NT2/D1 (cell line): ENCODE measurements around the gene ASMT.

Source experiments
- DNase-seq: peaks from one replicate; pipeline ENCODE4 v3.0.0-alpha.2; 2011; ENCODE audit warnings: low read depth, low spot score
- H3K27me3 ChIP-seq: 2 replicates; pipeline ENCODE4 v1.6.0; 2011; ENCODE audit warnings: mild to moderate bottlenecking; ENCODE audit not compliant: insufficient read length, insufficient read depth
- H3K36me3 ChIP-seq: 2 replicates; pipeline ENCODE4 v1.6.1; 2011; ENCODE audit warnings: mild to moderate bottlenecking, low read length, mixed read lengths; ENCODE audit not compliant: insufficient read depth, insufficient read length
- H3K4me1 ChIP-seq: 2 replicates; pipeline ENCODE4 v1.5.1; 2011; ENCODE audit not compliant: insufficient read depth, insufficient read length
- H3K4me3 ChIP-seq: 2 replicates; pipeline ENCODE4 v1.5.1; 2011; ENCODE audit warnings: low read depth; ENCODE audit not compliant: insufficient read length
- H3K9ac ChIP-seq: 2 replicates; pipeline ENCODE4 v1.6.0; 2011; ENCODE audit warnings: low read depth; ENCODE audit not compliant: insufficient read length
- H3K9me3 ChIP-seq: 2 replicates; pipeline ENCODE4 v1.5.1; 2011; ENCODE audit warnings: mild to moderate bottlenecking, low read length; ENCODE audit not compliant: insufficient read depth
- SUZ12 ChIP-seq: IDR thresholded peaks from 2 replicates; pipeline ENCODE4 v1.6.1; 2011; ENCODE audit not compliant: insufficient read length, insufficient read depth; ENCODE audit errors: extremely low read depth
- YY1 ChIP-seq: IDR thresholded peaks from 2 replicates; pipeline ENCODE4 v1.6.1; 2011; ENCODE audit not compliant: insufficient read length, insufficient read depth
- ZNF274 ChIP-seq: IDR thresholded peaks from 2 replicates; pipeline ENCODE4 v1.6.1; 2011; ENCODE audit warnings: mild to moderate bottlenecking, low read depth, low read length

ASMT gene

DNA sequence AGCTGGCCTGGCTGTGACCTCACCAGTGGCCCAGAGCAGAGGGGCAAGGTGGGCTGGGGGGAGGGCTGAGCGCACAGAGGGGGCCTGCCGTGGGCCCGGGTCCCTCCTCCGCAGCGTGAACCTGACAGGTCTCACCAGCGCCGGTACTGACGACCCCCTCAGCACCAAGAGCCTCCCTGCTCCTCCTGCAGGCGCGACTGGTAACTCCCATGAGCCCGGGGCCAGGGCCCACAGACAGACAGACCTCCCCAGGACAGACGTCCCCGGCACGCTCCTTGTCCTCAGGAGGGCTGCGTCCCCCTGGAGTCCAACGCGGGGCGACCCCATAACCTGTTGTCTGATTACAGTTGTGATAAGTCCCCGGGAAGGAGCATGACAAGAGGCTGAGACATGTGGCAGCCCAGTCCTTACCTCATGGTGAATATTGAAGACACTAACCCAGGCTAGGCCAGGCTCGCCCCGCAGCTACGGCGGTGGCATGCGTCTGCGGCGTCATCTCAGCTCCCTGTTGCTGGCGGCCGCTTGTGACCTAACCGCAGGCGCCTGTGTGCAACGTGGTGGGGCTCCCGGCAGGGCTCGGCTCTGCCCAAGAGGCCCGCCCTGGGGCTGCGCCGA, 15.0 kb upstream of the ASMT start:
- Histone ChIP-seq H3K4me3 (no peak overlapping the region), H3K4me1 (peaks cover 12% of the 10 kb centered on the region), H3K9me3 (no peaks in the 10 kb centered on the region), H3K27me3 (no peaks in the 10 kb centered on the region), H3K9ac (no peak overlapping the region), H3K36me3 (peaks cover 86% of the 10 kb centered on the region)
- no peak for TF ChIP-seq ZNF274
- no peak for TF ChIP-seq YY1
- TF ChIP-seq SUZ12, result no peak
- DNase-seq, result no peak

DNA sequence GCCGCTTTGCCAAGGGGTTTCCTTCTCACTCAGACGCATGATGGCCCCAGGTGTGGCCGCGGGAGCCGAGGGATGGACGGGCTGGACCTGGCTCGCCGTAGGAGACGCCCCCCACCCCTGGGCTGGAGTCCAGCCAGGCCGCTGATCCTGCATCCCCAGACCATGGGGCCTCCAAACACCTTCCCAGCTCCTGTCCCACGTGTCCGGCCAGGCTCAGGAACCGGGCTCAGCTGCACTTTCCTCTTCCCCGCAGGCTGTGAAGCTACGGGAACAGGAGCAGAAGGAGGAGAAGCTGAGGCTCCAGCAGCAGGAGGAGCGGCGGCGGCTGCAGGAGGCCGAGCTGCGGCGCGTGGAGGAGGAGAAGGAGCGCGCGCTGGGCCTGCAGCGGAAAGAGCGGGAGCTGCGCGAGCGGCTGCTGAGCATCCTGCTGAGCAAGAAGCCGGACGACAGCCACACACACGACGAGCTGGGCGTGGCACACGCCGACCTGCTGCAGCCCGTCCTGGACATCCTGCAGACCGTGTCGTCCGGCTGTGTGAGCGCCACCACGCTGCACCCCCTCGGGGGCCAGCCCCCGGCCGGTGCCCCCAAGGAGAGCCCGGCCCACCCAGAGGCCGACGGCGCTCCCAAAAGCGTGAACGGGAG, 14.3 kb upstream of the ASMT start:
- peaks cover 80% of the 10 kb centered on the region for H3K36me3 ChIP-seq
- H3K9ac ChIP-seq, result no peak overlapping the region
- H3K4me3 ChIP-seq, result no peak overlapping the region
- TF ChIP-seq SUZ12, result no peak
- no peak for TF ChIP-seq YY1
- no peak for TF ChIP-seq ZNF274
- DNase-seq, result no peak
- H3K4me1 ChIP-seq, result peaks cover 8% of the 10 kb centered on the region
- no peaks in the 10 kb centered on the region for H3K9me3 ChIP-seq
- no peaks in the 10 kb centered on the region for H3K27me3 ChIP-seq

DNA sequence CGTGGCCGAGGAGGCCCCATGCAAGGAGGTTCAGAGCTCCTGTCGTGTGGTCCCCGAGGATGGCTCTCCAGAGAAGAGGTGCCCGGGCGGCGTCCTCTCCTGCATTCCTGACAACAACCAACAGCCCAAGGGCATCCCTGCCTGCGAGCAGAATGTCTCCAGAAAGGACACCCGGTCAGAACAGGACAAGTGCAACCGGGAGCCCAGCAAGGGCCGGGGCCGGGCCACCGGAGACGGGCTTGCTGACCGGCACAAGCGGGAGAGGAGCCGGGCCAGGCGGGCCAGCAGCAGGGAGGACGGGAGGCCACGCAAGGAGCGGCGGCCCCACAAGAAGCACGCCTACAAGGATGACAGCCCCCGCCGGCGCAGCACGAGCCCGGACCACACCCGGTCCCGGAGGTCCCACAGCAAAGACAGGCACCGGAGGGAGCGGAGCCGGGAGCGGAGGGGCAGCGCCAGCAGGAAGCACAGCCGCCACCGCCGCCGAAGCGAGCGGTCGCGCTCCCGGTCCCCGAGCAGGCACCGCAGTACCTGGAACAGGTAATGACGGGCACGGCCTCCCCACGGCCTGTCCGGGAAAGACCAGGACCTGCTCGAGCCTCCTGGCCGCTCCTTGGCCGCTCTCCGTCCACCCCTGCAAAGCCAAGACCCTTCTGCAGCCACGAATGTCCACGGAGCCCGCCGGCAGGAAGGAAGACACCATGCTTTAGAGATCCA, 13.7 kb upstream of the ASMT start:
- TF ChIP-seq SUZ12 (no peak), ZNF274 (no peak), YY1 (no peak)
- H3K36me3 ChIP-seq, result peaks cover 73% of the 10 kb centered on the region
- no peak overlapping the region for H3K9ac ChIP-seq
- no peaks in the 10 kb centered on the region for H3K9me3 ChIP-seq
- H3K4me1 ChIP-seq, result peaks cover 3% of the 10 kb centered on the region
- H3K27me3 ChIP-seq, result no peaks in the 10 kb centered on the region
- H3K4me3 ChIP-seq, result no peak overlapping the region
- DNase-seq, result no peak

DNA sequence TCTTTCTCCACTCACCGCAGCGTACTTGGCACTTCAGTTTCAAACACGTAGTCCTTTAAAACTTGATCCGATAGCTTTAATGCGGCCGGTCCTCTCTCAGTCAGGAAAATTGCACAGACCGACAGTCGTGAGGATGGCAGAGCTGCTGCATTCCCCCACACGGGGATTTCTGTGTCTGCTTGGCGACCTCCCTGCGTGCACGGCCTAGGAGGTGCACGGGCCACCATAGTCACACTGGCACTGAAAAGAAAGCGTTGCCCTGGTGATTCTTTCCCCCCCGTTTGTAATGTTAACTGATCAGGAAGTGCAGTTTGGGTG, 13.1 kb upstream of the ASMT start:
- Histone ChIP-seq H3K4me1 (peaks cover 3% of the 10 kb centered on the region), H3K9me3 (no peaks in the 10 kb centered on the region), H3K4me3 (no peak overlapping the region), H3K36me3 (peaks cover 76% of the 10 kb centered on the region), H3K9ac (no peak overlapping the region), H3K27me3 (no peaks in the 10 kb centered on the region)
- no peak for DNase-seq
- TF ChIP-seq ZNF274 (no peak), YY1 (no peak), SUZ12 (no peak)

DNA sequence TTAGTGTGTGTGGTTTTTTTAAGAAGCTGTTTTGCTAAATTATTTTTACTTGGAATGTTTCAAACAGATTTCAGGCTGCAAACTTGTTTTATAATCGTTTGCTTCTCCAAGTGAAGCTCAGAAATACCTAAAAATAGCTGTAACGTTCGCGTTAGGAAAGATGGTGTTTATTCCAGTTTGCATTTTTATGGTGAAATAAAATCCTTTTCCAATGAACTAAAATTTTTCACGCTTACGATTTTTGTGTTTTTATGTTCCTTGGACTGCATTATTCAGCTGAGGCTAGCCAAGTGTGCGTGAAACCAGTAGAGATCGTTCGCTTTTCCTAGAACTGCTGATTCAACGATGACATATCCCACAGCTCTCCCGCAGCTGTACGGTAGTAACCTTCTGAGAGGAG, 12.6 kb upstream of the ASMT start:
- H3K9ac ChIP-seq, result no peak overlapping the region
- H3K4me3 ChIP-seq, result no peak overlapping the region
- peaks cover 70% of the 10 kb centered on the region for H3K36me3 ChIP-seq
- DNase-seq, result no peak
- no peaks in the 10 kb centered on the region for H3K4me1 ChIP-seq
- no peaks in the 10 kb centered on the region for H3K9me3 ChIP-seq
- TF ChIP-seq YY1 (no peak), ZNF274 (no peak), SUZ12 (no peak)
- no peaks in the 10 kb centered on the region for H3K27me3 ChIP-seq

DNA sequence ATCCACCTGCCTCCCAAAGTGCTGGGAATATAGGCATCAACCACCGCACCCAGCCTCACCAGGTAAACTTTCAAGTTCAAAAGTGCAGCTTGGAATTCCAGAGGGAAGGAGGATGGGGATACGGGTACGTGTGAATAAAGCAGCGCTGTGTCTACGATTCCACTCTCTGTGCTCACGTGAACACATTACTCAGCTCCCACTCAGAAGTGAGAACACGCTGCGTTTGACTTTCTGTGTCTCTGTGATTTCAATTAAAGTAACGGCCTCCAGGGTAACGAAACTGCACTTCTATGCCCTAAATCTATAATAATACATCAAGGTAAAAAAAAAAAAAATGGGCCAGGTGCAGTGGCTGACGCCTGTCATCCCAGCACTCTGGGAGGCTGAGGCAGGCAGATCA, 8.4 kb upstream of the ASMT start:
- peaks cover 28% of the 10 kb centered on the region for H3K36me3 ChIP-seq
- TF ChIP-seq ZNF274 (no peak), SUZ12 (no peak), YY1 (no peak)
- no peaks in the 10 kb centered on the region for H3K9me3 ChIP-seq
- H3K4me3 ChIP-seq, result no peak overlapping the region
- H3K27me3 ChIP-seq, result no peaks in the 10 kb centered on the region
- H3K9ac ChIP-seq, result no peak overlapping the region
- DNase-seq, result no peak
- peaks cover 7% of the 10 kb centered on the region for H3K4me1 ChIP-seq

DNA sequence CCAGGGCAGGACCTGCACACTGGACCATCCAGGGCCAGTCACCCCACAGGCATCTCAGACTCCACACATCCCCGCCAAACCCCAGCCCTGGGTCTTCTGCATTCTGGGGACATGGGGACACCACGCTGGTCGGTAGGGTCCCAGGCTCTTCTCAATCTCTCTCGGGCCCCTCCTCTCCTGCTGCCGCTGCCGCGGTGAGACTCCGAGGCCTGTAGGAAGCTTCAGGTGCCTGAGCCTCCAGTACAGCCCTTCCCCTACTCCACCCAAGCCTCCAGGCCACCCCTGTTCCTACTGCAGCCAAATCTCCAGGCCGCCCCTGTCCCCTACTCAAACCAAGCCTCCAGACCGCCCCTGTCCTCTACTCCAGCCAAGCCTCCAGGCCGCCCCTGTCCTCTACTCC, 5.5 kb upstream of the ASMT start:
- peak overlapping the region; percentile 36 for H3K9ac ChIP-seq
- H3K4me3 ChIP-seq, result no peak overlapping the region
- no peak for DNase-seq

More for the DNA sequence above, 5.5 kb upstream of the ASMT start:
- TF ChIP-seq YY1 (no peak), ZNF274 (no peak), SUZ12 (no peak)
- peaks cover 5% of the 10 kb centered on the region for H3K36me3 ChIP-seq
- H3K4me1 ChIP-seq, result peaks cover 7% of the 10 kb centered on the region
- H3K27me3 ChIP-seq, result no peaks in the 10 kb centered on the region
- H3K9me3 ChIP-seq, result no peaks in the 10 kb centered on the region
